VCaP (cell line): ENCODE data around the gene ANKRD11.

Experiments used
- H3K27ac ChIP-seq: fragments of 450-650 bp; 2 replicates; pipeline ENCODE4 v1.5.1; 2017
- CTCF ChIP-seq: fragments of 450-650 bp; conservative IDR thresholded peaks from 2 replicates; pipeline ENCODE4 v1.5.1; 2017; ENCODE audit warnings: mild to moderate bottlenecking, moderate library complexity

ANKRD11 gene

DNA sequence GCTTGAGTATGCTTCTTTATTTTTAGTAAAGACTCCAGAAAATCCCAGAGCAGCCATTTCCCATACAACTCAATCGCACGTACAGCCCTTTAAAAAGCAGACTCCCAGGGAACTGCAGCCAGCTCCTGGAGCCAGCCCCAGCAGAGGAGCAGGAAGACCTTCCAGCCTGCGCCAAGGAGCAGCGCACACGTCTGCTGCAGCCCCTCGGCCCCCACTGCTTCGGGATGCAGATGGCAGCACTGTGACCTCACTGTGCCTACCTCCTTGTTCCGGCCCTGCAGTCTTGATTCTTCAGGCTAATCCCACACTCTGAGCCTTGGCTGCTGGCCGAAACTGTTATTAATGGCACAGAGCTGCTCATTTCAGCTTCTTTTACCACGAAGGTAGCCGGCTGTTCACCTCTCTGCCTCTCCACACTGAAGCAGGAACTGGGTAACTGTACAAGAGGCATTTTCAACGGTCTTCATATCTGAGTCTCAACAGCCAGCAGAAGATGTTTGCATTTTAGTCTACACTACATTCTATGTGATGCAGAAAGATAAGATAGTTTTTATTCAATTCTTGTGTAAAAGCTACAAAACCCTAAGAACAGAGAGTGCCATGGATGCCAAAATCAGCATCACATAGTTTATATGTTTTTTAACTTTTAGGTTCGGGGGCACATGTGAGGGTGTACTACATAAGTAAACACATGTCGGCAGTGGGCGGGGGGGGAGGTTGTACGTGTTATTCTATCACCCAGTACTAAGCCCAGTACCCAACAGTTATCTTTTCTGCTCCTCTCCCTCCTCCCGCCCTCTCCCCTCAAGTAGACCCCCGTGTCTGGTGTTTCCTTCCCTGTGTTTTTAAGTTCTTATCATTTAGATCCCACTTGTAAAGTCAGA, 130.9 kb downstream of the ANKRD11 start:
- no peak for TF ChIP-seq CTCF
- peak overlapping the region; percentile 21; the same call in 1 of the 2 replicates for H3K27ac ChIP-seq

GRCh38 chr16:89358030-89359005, 132.0 kb downstream of the ANKRD11 start:
- TF ChIP-seq CTCF = no peak
- H3K27ac ChIP-seq = no peak overlapping the region; the same call in 1 of the 2 replicates

DNA sequence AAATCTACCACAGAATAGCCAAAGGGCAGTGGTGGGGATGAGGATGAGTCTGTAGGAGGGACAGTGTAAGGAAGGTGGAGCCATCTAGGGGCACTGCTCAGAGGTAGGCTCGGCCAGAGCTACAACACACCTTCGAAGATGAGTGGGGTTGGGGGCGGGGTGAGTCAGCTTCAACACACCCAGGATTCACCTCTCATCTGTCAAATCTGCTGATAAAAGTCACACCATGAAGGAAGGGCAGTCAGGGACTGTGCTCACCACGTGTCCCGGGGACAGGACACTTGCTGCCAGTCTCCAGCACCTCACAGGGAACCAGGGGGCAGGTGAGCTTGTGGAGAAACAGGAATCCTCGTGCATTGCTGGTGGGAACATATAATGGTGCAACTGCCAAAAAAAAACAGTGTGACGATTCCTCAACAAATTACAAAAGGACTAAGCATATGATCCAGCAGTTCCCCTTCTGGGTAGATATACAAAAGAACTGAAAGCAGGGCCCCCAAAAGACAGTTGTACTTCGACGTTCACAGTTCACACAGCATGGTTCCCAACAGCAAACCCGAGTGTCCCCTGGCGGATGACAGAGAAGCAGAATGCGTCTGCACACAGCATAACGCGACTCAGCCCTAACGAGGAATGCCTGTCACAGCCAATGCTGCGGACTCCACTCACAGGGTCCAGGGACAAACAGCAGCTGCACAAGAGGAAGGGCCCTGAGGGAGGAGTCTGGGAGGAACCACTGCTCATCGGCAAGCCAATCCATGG, 133.1 kb downstream of the ANKRD11 start:
- no peak overlapping the region for H3K27ac ChIP-seq
- TF ChIP-seq CTCF = no peak

- H3K27ac ChIP-seq = no peak overlapping the region
- TF ChIP-seq CTCF = no peak
These were observed 134.7 kb downstream of the ANKRD11 start for GRCh38 chr16:89355686-89356085.

DNA sequence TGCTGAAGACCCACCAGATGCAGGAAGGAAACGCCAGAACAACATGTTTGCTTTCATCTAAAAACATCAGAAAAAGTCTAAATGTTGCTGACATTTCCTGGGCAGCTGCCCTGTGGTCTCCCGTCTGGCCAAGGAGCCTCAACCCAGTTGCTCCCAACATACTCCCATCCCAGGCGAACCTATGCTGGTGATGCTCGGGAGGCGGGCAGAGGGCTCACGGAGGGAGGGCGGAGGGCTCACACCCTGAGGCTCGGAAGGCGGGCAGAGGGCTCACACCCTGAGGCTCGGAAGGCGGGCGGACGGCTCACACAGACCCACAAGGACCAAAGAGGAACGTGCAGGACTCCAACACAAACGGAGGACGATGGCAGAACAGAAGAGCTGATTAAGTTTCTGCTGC, 135.4 kb downstream of the ANKRD11 start:
- H3K27ac ChIP-seq = no peak overlapping the region
- no peak for TF ChIP-seq CTCF

GRCh38 chr16:89354325-89354724, 136.0 kb downstream of the ANKRD11 start:
- no peak overlapping the region for H3K27ac ChIP-seq
- TF ChIP-seq CTCF = no peak
